ENCODE measurements around the gene IGLL5. TPM values are rescaled to one million over a fixed set of nuclear protein-coding genes. Genes with fewer than 3 reads are reported as not detected.

Gene IGLL5
- total RNA-seq, 1 experiment from 2014 or later, result 1.0 TPM

GRCh38 chr22:22886546-22886945 lies 1.1 kb upstream of the IGLL5 start:
- no peaks in the 10 kb centered on the region for H3K27me3 ChIP-seq
- H3K27ac ChIP-seq, result no peak overlapping the region; the same call in 1 of the 2 replicates
- H3K4me3 ChIP-seq, result no peak overlapping the region
- peaks cover 27% of the 10 kb centered on the region for H3K4me1 ChIP-seq
- H3K9me3 ChIP-seq (replicated peaks), result no peaks in the 10 kb centered on the region
- H3K36me3 ChIP-seq, result no peaks in the 10 kb centered on the region
- DNase-seq, result no peak

- no peaks in the 10 kb centered on the region for H3K9me3 ChIP-seq (replicated peaks)
- H3K27ac ChIP-seq, result no peak overlapping the region
- no peaks in the 10 kb centered on the region for H3K36me3 ChIP-seq
- peaks cover 22% of the 10 kb centered on the region for H3K4me1 ChIP-seq
- DNase-seq, result no peak
- H3K4me3 ChIP-seq, result no peak overlapping the region
- H3K27me3 ChIP-seq, result no peaks in the 10 kb centered on the region
These were observed 1.1 kb downstream of the IGLL5 start for GRCh38 chr22:22888571-22889353.

GRCh38 chr22:22890085-22890484 lies 2.5 kb downstream of the IGLL5 start:
- Histone ChIP-seq H3K4me1 (peaks cover 24% of the 10 kb centered on the region), H3K4me3 (no peak overlapping the region), H3K36me3 (no peaks in the 10 kb centered on the region), H3K27ac (no peak overlapping the region), H3K9me3 (replicated peaks) (no peaks in the 10 kb centered on the region), H3K27me3 (no peaks in the 10 kb centered on the region)
- no peak for DNase-seq

GRCh38 chr22:22891139-22891621 lies 3.6 kb downstream of the IGLL5 start:
- H3K4me1 ChIP-seq, result peaks cover 24% of the 10 kb centered on the region
- no peaks in the 10 kb centered on the region for H3K9me3 ChIP-seq (replicated peaks)
- no peak overlapping the region for H3K27ac ChIP-seq
- H3K4me3 ChIP-seq, result no peak overlapping the region
- no peak for DNase-seq
- H3K27me3 ChIP-seq, result no peaks in the 10 kb centered on the region
- no peaks in the 10 kb centered on the region for H3K36me3 ChIP-seq

GRCh38 chr22:22892096-22893052 lies 4.8 kb downstream of the IGLL5 start:
- no peak for DNase-seq
- H3K36me3 ChIP-seq, result no peaks in the 10 kb centered on the region
- H3K4me1 ChIP-seq, result peaks cover 33% of the 10 kb centered on the region
- no peaks in the 10 kb centered on the region for H3K27me3 ChIP-seq
- H3K27ac ChIP-seq, result no peak overlapping the region
- H3K4me3 ChIP-seq, result no peak overlapping the region
- H3K9me3 ChIP-seq (replicated peaks), result no peaks in the 10 kb centered on the region

GRCh38 chr22:22893077-22893805 lies 5.6 kb downstream of the IGLL5 start:
- Histone ChIP-seq H3K4me1 (peaks cover 42% of the 10 kb centered on the region), H3K9me3 (replicated peaks) (no peaks in the 10 kb centered on the region), H3K36me3 (no peaks in the 10 kb centered on the region), H3K4me3 (no peak overlapping the region), H3K27me3 (no peaks in the 10 kb centered on the region), H3K27ac (no peak overlapping the region)
- no peak for DNase-seq

GRCh38 chr22:22893891-22894739 lies 6.5 kb downstream of the IGLL5 start:
- Histone ChIP-seq H3K27ac (peak overlapping the region; percentile 23; the same call in 1 of the 2 replicates), H3K4me3 (no peak overlapping the region), H3K9me3 (replicated peaks) (no peaks in the 10 kb centered on the region), H3K27me3 (no peaks in the 10 kb centered on the region), H3K36me3 (no peaks in the 10 kb centered on the region), H3K4me1 (peaks cover 43% of the 10 kb centered on the region)
- DNase-seq, result no peak

GRCh38 chr22:22894740-22895731 lies 7.4 kb downstream of the IGLL5 start:
- H3K36me3 ChIP-seq, result no peaks in the 10 kb centered on the region
- H3K27ac ChIP-seq, result peak overlapping the region; percentile 82; the same call in 1 of the 2 replicates
- H3K9me3 ChIP-seq (replicated peaks), result no peaks in the 10 kb centered on the region
- DNase-seq, result peak in 1 of 2 experiments; percentile 37
- peaks cover 43% of the 10 kb centered on the region for H3K4me1 ChIP-seq
- no peak overlapping the region for H3K4me3 ChIP-seq
- no peaks in the 10 kb centered on the region for H3K27me3 ChIP-seq

- Histone ChIP-seq H3K36me3 (no peaks in the 10 kb centered on the region), H3K4me1 (peaks cover 43% of the 10 kb centered on the region)
- DNase-seq, result no peak
These were observed 8.3 kb downstream of the IGLL5 start for GRCh38 chr22:22895776-22896445.

GRCh38 chr22:22896601-22897000 lies 9.0 kb downstream of the IGLL5 start:
- Histone ChIP-seq H3K4me3 (no peak overlapping the region), H3K36me3 (no peaks in the 10 kb centered on the region; the same call in 1 of the 2 replicates), H3K27me3 (no peaks in the 10 kb centered on the region), H3K27ac (peak overlapping the region; percentile 82), H3K9me3 (replicated peaks) (no peaks in the 10 kb centered on the region), H3K4me1 (peaks cover 47% of the 10 kb centered on the region)
- no peak for DNase-seq

More at GRCh38 chr22:22895776-22896445, 8.3 kb downstream of the IGLL5 start:
- peak overlapping the region; percentile 82 for H3K27ac ChIP-seq
- no peaks in the 10 kb centered on the region for H3K9me3 ChIP-seq (replicated peaks)
- H3K4me3 ChIP-seq, result no peak overlapping the region
- H3K27me3 ChIP-seq, result no peaks in the 10 kb centered on the region

- peak; percentile 99 for DNase-seq
- Histone ChIP-seq H3K4me1 (peaks cover 52% of the 10 kb centered on the region), H3K36me3 (no peaks in the 10 kb centered on the region; the same call in 1 of the 2 replicates), H3K9me3 (replicated peaks) (no peaks in the 10 kb centered on the region), H3K27me3 (no peaks in the 10 kb centered on the region), H3K4me3 (no peak overlapping the region), H3K27ac (peak overlapping the region; percentile 82)
These were observed 9.5 kb downstream of the IGLL5 start for GRCh38 chr22:22897091-22897490.

- peak; percentile 63 to 74 for DNase-seq
These were observed 10.3 kb downstream of the IGLL5 start for GRCh38 chr22:22897947-22898346.

More at GRCh38 chr22:22897947-22898346, 10.3 kb downstream of the IGLL5 start:
- H3K4me1 ChIP-seq, result peaks cover 61% of the 10 kb centered on the region
- H3K27me3 ChIP-seq, result no peaks in the 10 kb centered on the region
- H3K36me3 ChIP-seq, result no peaks in the 10 kb centered on the region; the same call in 1 of the 2 replicates
- H3K27ac ChIP-seq, result peak overlapping the region; percentile 82
- H3K9me3 ChIP-seq (replicated peaks), result no peaks in the 10 kb centered on the region
- no peak overlapping the region for H3K4me3 ChIP-seq

All from SJCRH30 (cell line).